ENCODE results near the gene SEMA4D.

Gene SEMA4D

GRCh38 chr9:89361816-89362646 is 135.9 kb downstream of the SEMA4D start:
- no peak for DNase-seq (ENCODE audit: low read depth in 1 of 2, low spot score in 1 of 2)
- Histone ChIP-seq H3K27me3 (ENCODE audit: insufficient read depth, poor library complexity, severe bottlenecking) (no peaks in the 10 kb centered on the region), H3K27ac (replicated peaks) (no peak overlapping the region), H3K4me3 (replicated peaks; ENCODE audit: insufficient read depth, low read length) (no peak overlapping the region)
- TF ChIP-seq GABPA (IDR thresholded peaks at IDR 0.05; ENCODE audit: low read depth) = no peak
- TF ChIP-seq, protein P1, sequence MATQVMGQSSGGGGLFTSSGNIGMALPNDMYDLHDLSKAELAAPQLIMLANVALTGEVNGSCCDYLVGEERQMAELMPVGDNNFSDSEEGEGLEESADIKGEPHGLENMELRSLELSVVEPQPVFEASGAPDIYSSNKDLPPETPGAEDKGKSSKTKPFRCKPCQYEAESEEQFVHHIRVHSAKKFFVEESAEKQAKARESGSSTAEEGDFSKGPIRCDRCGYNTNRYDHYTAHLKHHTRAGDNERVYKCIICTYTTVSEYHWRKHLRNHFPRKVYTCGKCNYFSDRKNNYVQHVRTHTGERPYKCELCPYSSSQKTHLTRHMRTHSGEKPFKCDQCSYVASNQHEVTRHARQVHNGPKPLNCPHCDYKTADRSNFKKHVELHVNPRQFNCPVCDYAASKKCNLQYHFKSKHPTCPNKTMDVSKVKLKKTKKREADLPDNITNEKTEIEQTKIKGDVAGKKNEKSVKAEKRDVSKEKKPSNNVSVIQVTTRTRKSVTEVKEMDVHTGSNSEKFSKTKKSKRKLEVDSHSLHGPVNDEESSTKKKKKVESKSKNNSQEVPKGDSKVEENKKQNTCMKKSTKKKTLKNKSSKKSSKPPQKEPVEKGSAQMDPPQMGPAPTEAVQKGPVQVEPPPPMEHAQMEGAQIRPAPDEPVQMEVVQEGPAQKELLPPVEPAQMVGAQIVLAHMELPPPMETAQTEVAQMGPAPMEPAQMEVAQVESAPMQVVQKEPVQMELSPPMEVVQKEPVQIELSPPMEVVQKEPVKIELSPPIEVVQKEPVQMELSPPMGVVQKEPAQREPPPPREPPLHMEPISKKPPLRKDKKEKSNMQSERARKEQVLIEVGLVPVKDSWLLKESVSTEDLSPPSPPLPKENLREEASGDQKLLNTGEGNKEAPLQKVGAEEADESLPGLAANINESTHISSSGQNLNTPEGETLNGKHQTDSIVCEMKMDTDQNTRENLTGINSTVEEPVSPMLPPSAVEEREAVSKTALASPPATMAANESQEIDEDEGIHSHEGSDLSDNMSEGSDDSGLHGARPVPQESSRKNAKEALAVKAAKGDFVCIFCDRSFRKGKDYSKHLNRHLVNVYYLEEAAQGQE (IDR thresholded peaks at IDR 0.05; ENCODE audit: insufficient replicate concordance, low read depth) = no peak
- TF ChIP-seq POLR2AphosphoS5 (IDR thresholded peaks at IDR 0.05; ENCODE audit: low read depth) = no peak; the same call in 1 of the 2 replicates
- no peak for TF ChIP-seq CTCF (IDR thresholded peaks at IDR 0.05; ENCODE audit: insufficient read depth, low read length)
- no peak for TF ChIP-seq SPI1 (IDR thresholded peaks at IDR 0.05; ENCODE audit: borderline replicate concordance, low read depth)

- H3K4me3 ChIP-seq (replicated peaks; ENCODE audit: insufficient read depth, low read length) = no peak overlapping the region
- no peak for TF ChIP-seq CTCF (IDR thresholded peaks at IDR 0.05; ENCODE audit: insufficient read depth, low read length)
- TF ChIP-seq, protein P1 (IDR thresholded peaks at IDR 0.05; ENCODE audit: insufficient replicate concordance, low read depth) = no peak
- TF ChIP-seq SPI1 (IDR thresholded peaks at IDR 0.05; ENCODE audit: borderline replicate concordance, low read depth) = no peak
- no peak for TF ChIP-seq POLR2AphosphoS5 (IDR thresholded peaks at IDR 0.05; ENCODE audit: low read depth)
- TF ChIP-seq GABPA (IDR thresholded peaks at IDR 0.05; ENCODE audit: low read depth) = no peak
- H3K27ac ChIP-seq (replicated peaks) = no peak overlapping the region
- no peaks in the 10 kb centered on the region for H3K27me3 ChIP-seq (ENCODE audit: insufficient read depth, poor library complexity, severe bottlenecking)
- DNase-seq (ENCODE audit: low read depth in 1 of 2, low spot score in 1 of 2) = no peak
These were observed 136.9 kb downstream of the SEMA4D start for GRCh38 chr9:89361031-89361430.

DNA sequence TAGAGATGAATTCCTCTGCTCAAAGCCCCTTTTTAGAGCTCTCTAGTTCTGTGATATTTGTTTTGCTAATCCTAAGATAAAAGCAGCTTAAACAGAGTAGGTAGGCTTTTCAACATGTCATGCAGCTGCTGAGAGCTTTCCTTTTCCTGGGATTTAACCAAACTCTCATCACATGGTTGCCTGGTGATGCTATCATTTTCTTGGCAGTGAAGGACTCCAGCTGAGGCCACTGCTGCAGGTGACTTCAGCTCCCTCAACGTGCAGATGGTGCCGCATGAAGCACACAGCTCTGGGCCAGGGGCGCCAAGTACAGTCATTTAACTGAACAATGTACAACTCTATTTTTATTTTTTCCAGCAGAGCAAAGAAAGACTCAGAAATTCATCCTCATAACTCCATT is 137.4 kb downstream of the SEMA4D start:
- DNase-seq (ENCODE audit: low read depth in 1 of 2, low spot score in 1 of 2) = no peak
- H3K27me3 ChIP-seq (ENCODE audit: insufficient read depth, poor library complexity, severe bottlenecking) = no peaks in the 10 kb centered on the region
- TF ChIP-seq CTCF (IDR thresholded peaks at IDR 0.05; ENCODE audit: insufficient read depth, low read length) = no peak
- no peak for TF ChIP-seq SPI1 (IDR thresholded peaks at IDR 0.05; ENCODE audit: borderline replicate concordance, low read depth)
- no peak for TF ChIP-seq GABPA (IDR thresholded peaks at IDR 0.05; ENCODE audit: low read depth)
- no peak for TF ChIP-seq POLR2AphosphoS5 (IDR thresholded peaks at IDR 0.05; ENCODE audit: low read depth)
- TF ChIP-seq, protein P1 (IDR thresholded peaks at IDR 0.05; ENCODE audit: insufficient replicate concordance, low read depth) = no peak
- no peak overlapping the region for H3K4me3 ChIP-seq (replicated peaks; ENCODE audit: insufficient read depth, low read length)
- no peak overlapping the region for H3K27ac ChIP-seq (replicated peaks)

All from HL-60 (cell line).